ENCODE data around the gene PARD3.

DNA sequence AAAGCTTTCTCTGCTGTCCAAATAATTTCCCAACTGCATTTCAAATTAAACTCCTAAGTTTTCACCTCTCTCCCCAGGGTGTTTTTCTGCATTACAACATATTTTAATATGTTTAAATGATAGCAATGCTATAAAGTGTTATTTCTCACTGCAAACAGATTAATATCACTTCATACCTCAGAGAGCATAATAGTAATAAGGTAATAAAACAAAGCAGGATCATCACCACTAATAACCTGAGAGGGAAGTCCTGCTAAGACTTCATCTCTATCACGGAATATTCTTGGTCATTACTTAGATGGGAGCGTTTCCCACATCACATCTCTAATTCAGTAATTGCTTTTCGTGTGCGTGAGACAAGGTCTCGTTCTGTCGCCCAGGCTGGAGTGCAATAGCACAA is 168.8 kb downstream of the PARD3 start:
- TF ChIP-seq, protein P1, sequence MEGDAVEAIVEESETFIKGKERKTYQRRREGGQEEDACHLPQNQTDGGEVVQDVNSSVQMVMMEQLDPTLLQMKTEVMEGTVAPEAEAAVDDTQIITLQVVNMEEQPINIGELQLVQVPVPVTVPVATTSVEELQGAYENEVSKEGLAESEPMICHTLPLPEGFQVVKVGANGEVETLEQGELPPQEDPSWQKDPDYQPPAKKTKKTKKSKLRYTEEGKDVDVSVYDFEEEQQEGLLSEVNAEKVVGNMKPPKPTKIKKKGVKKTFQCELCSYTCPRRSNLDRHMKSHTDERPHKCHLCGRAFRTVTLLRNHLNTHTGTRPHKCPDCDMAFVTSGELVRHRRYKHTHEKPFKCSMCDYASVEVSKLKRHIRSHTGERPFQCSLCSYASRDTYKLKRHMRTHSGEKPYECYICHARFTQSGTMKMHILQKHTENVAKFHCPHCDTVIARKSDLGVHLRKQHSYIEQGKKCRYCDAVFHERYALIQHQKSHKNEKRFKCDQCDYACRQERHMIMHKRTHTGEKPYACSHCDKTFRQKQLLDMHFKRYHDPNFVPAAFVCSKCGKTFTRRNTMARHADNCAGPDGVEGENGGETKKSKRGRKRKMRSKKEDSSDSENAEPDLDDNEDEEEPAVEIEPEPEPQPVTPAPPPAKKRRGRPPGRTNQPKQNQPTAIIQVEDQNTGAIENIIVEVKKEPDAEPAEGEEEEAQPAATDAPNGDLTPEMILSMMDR (conservative IDR thresholded peaks at IDR 0.05 in 1 of 2, IDR thresholded peaks at IDR 0.05 in 1 of 2; ENCODE audit: low read depth in 1 of 2, low read length in 2 of 2), result no peak
- TF ChIP-seq EZH2 (IDR thresholded peaks at IDR 0.05; ENCODE audit: low read length, missing control alignments), result no peak

Data from fibroblast of lung (primary cell).